GM23338 (cell line): Measurements from ENCODE around the gene SEC22A. TPM values are rescaled to one million over a fixed set of nuclear protein-coding genes. Genes with fewer than 3 reads are reported as not detected.

Experiments
- ATAC-seq: fragments of 200-7000 bp; cut with Tn5 transposase; 3 replicates; pipeline ENCODE4 v1.9.1; 2020
- DNase-seq: peaks from one replicate; pipeline ENCODE4 v3.0.0-alpha.2; 2015; ENCODE audit warnings: low spot score
- H2AFZ ChIP-seq: fragments of 200-600 bp; sonication (generic); 2 replicates; pipeline ENCODE4 v1.8.0; 2016; ENCODE audit warnings: antibody characterized with exemption, mild to moderate bottlenecking, moderate library complexity
- H3F3A ChIP-seq: fragments of 200-600 bp; sonication (generic); replicated peaks from 2 replicates; pipeline ENCODE4 v1.8.0; 2017; ENCODE audit warnings: antibody characterized with exemption, mixed run types, low read depth
- H3K27ac ChIP-seq: fragments of 200-600 bp; sonication (generic); 2 replicates; pipeline ENCODE4 v1.6.1; 2016; ENCODE audit warnings: low read depth
- H3K27me3 ChIP-seq: fragments of 200-600 bp; sonication (generic); 2 replicates; pipeline ENCODE4 v1.8.0; 2016; ENCODE audit warnings: mild to moderate bottlenecking, mixed run types, moderate library complexity; ENCODE audit not compliant: insufficient read depth
- H3K36me3 ChIP-seq: fragments of 200-600 bp; sonication (generic); 2 replicates; pipeline ENCODE4 v1.8.0; 2016; ENCODE audit warnings: mild to moderate bottlenecking; ENCODE audit not compliant: insufficient read depth
- H3K4me1 ChIP-seq: fragments of 200-600 bp; sonication (generic); 2 replicates; pipeline ENCODE4 v1.8.0; 2016; ENCODE audit warnings: mild to moderate bottlenecking, moderate library complexity; ENCODE audit not compliant: insufficient read depth
- H3K4me2 ChIP-seq: fragments of 200-600 bp; sonication (generic); 2 replicates; pipeline ENCODE4 v1.7.1; 2017; ENCODE audit warnings: mixed run types
- H3K4me3 ChIP-seq: fragments of 200-600 bp; sonication (generic); 2 replicates; pipeline ENCODE4 v1.6.1; 2016; ENCODE audit warnings: mixed run types
- H3K79me2 ChIP-seq: fragments of 200-600 bp; sonication (generic); replicated peaks from 2 replicates; pipeline ENCODE4 v1.8.0; 2017; ENCODE audit warnings: mild to moderate bottlenecking; ENCODE audit not compliant: insufficient read depth
- H3K9me2 ChIP-seq: fragments of 200-600 bp; sonication (generic); 2 replicates; pipeline ENCODE4 v1.8.0; 2017; ENCODE audit not compliant: insufficient read depth
- H4K20me1 ChIP-seq: fragments of 200-600 bp; sonication (generic); replicated peaks from 2 replicates; pipeline ENCODE4 v1.8.0; 2017; ENCODE audit warnings: mild to moderate bottlenecking; ENCODE audit not compliant: insufficient read depth
- H3K27ac Mint-ChIP-seq: 2 replicates; pipeline ENCODE4 v1.8.0; 2020; ENCODE audit warnings: inconsistent platforms, mild to moderate bottlenecking, moderate library complexity, mixed read lengths
- H3K27me3 Mint-ChIP-seq: 3 replicates; pipeline ENCODE4 v1.8.0; 2022; ENCODE audit warnings: low read depth, mild to moderate bottlenecking, moderate library complexity, mixed read lengths, inconsistent platforms; ENCODE audit not compliant: insufficient read depth, poor library complexity
- H3K36me3 Mint-ChIP-seq: 3 replicates; pipeline ENCODE4 v1.8.0; 2021; ENCODE audit warnings: low read depth, mild to moderate bottlenecking, inconsistent platforms, moderate library complexity, mixed read lengths
- H3K4me1 Mint-ChIP-seq: 3 replicates; pipeline ENCODE4 v1.8.0; 2020; ENCODE audit warnings: mild to moderate bottlenecking, inconsistent platforms, mixed read lengths
- H3K4me3 Mint-ChIP-seq: 3 replicates; pipeline ENCODE4 v1.8.0; 2021; ENCODE audit warnings: moderate library complexity, mild to moderate bottlenecking, inconsistent platforms, mixed read lengths
- H3K9me3 Mint-ChIP-seq: 3 replicates; pipeline ENCODE4 v1.8.0; 2020; ENCODE audit warnings: moderate library complexity, mild to moderate bottlenecking, inconsistent platforms, mixed read lengths
- EZH2phosphoT487 ChIP-seq: fragments of 200-600 bp; sonication (generic); IDR thresholded peaks from one replicate; pipeline ENCODE4 v1.8.1; 2018; ENCODE audit warnings: antibody characterized with exemption; ENCODE audit not compliant: unreplicated experiment
- JUNB ChIP-seq: IDR thresholded peaks from one replicate; pipeline ENCODE4 v1.6.1; 2016; ENCODE audit warnings: antibody characterized with exemption; ENCODE audit not compliant: unreplicated experiment
- NANOG ChIP-seq: IDR thresholded peaks from 2 replicates; pipeline ENCODE4 v1.6.1; 2016; ENCODE audit warnings: antibody characterized with exemption, borderline replicate concordance
- POLR2AphosphoS5 ChIP-seq: IDR thresholded peaks from 2 replicates; pipeline ENCODE4 v1.6.1; 2016; ENCODE audit warnings: antibody characterized with exemption, low read depth
- STAT1 ChIP-seq: IDR thresholded peaks from one replicate; pipeline ENCODE4 v1.6.1; 2016; ENCODE audit warnings: antibody characterized with exemption; ENCODE audit not compliant: unreplicated experiment
- ZNF114 ChIP-seq: fragments of 250-450 bp; sonication (Bioruptor Pico); IDR thresholded peaks from 2 replicates; pipeline ENCODE4 v1.5.0; 2020; ENCODE audit warnings: mild to moderate bottlenecking, moderate library complexity
- ZNF331 ChIP-seq: fragments of 250-450 bp; sonication (Bioruptor Pico); IDR thresholded peaks from 2 replicates; pipeline ENCODE4 v1.5.0; 2020; ENCODE audit warnings: low read depth, mild to moderate bottlenecking, moderate library complexity
- ZNF462 ChIP-seq: fragments of 250-450 bp; sonication (Bioruptor Pico); IDR thresholded peaks from 2 replicates; pipeline ENCODE4 v1.5.0; 2020; ENCODE audit warnings: mild to moderate bottlenecking, moderate library complexity
- polyA plus RNA-seq: library from polyadenylated mRNA; unstranded; fragments of >200 nt; fragmentation: Nextera tagmentation; extraction: Ambion mirVana; gene quantifications from 2 replicates; pipeline ENCODE4 v1.2.1, GENCODE V29; 2016
- total RNA-seq: library from RNA; depleted of rRNA; stranded (reverse); fragments of >200 nt; shearing (Covaris generic); gene quantifications from 2 replicates; pipeline ENCODE4 v1.2.3, GENCODE V29; 2014
- TF ChIP-seq, protein P1 (sequence below): IDR thresholded peaks from 2 replicates; pipeline ENCODE4 v1.6.1; 2016; ENCODE audit warnings: antibody characterized with exemption
- TF ChIP-seq, protein P2 (sequence below), 2 experiments: fragments of 200-600 bp in 1 of 2; sonication (generic) in 1 of 2; conservative IDR thresholded peaks; 2 replicates each; pipeline versions ENCODE4 v1.5.1 to v1.6.1; 2016 to 2017; ENCODE audit warnings: antibody characterized with exemption in 2 of 2, low read depth in 2 of 2, mild to moderate bottlenecking in 2 of 2, moderate library complexity in 1 of 2

The SEC22A gene
- total and polyA plus RNA-seq, 2 experiments from 2014 or later = 11.2 to 24.1 TPM

DNA sequence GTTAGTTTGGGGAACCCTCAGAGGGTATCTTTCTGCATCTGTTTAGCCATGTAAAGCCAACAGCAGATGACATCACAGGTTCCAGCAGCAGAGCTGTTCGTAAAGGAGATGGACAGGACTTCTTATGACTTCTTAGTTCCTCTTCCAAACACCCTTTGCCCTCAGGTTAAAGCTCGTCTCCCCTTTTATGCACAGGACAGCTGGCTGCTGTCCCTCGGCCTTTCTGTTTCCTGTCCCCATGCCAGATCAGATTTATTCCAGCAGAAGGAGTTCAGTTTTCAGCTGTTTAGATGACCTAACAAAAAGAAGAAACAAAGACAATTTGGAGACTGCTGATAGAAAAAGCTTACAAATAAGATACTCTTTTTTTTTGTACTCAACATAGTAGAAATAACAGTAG lies 45.1 kb downstream of the SEC22A start:
- no peaks in the 10 kb centered on the region for H3K36me3 ChIP-seq
- no peak overlapping the region for H3K27ac Mint-ChIP-seq
- TF ChIP-seq JUNB (no peak), NANOG (no peak), POLR2AphosphoS5 (no peak), ZNF114 (no peak), EZH2phosphoT487 (no peak), STAT1 (no peak)
- TF ChIP-seq, protein P1, sequence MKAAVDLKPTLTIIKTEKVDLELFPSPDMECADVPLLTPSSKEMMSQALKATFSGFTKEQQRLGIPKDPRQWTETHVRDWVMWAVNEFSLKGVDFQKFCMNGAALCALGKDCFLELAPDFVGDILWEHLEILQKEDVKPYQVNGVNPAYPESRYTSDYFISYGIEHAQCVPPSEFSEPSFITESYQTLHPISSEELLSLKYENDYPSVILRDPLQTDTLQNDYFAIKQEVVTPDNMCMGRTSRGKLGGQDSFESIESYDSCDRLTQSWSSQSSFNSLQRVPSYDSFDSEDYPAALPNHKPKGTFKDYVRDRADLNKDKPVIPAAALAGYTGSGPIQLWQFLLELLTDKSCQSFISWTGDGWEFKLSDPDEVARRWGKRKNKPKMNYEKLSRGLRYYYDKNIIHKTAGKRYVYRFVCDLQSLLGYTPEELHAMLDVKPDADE = no peak
- TF ChIP-seq, protein P2, sequence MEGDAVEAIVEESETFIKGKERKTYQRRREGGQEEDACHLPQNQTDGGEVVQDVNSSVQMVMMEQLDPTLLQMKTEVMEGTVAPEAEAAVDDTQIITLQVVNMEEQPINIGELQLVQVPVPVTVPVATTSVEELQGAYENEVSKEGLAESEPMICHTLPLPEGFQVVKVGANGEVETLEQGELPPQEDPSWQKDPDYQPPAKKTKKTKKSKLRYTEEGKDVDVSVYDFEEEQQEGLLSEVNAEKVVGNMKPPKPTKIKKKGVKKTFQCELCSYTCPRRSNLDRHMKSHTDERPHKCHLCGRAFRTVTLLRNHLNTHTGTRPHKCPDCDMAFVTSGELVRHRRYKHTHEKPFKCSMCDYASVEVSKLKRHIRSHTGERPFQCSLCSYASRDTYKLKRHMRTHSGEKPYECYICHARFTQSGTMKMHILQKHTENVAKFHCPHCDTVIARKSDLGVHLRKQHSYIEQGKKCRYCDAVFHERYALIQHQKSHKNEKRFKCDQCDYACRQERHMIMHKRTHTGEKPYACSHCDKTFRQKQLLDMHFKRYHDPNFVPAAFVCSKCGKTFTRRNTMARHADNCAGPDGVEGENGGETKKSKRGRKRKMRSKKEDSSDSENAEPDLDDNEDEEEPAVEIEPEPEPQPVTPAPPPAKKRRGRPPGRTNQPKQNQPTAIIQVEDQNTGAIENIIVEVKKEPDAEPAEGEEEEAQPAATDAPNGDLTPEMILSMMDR (conservative IDR thresholded peaks at IDR 0.05; ENCODE audit: low read depth in 2 of 2) = no peak

GRCh38 chr3:123256256-123256655 lies 54.5 kb downstream of the SEC22A start:
- DNase-seq (no peak), ATAC-seq (no peak)
- H3K27ac Mint-ChIP-seq = no peak overlapping the region
- H2AFZ ChIP-seq = no peak overlapping the region
- no peak overlapping the region for H3K4me3 Mint-ChIP-seq
- no peaks in the 10 kb centered on the region for H3K9me3 Mint-ChIP-seq
- no peaks in the 10 kb centered on the region for H3F3A ChIP-seq
- peaks cover 14% of the 10 kb centered on the region; the same call in 1 of the 2 replicates for H3K4me1 ChIP-seq
- no peaks in the 10 kb centered on the region for H3K36me3 ChIP-seq
- peaks cover 17% of the 10 kb centered on the region for H3K4me1 Mint-ChIP-seq
- H3K27me3 ChIP-seq = no peaks in the 10 kb centered on the region
- H3K9me2 ChIP-seq = no peaks in the 10 kb centered on the region
- H3K4me2 ChIP-seq = no peak overlapping the region
- no peaks in the 10 kb centered on the region for H3K27me3 Mint-ChIP-seq
- H3K27ac ChIP-seq = no peak overlapping the region
- H3K4me3 ChIP-seq = no peak overlapping the region
- no peaks in the 10 kb centered on the region for H4K20me1 ChIP-seq
- no peaks in the 10 kb centered on the region for H3K36me3 Mint-ChIP-seq
- H3K79me2 ChIP-seq = no peaks in the 10 kb centered on the region
- TF ChIP-seq ZNF462 (CRISPR knock-in tag) (no peak), ZNF331 (CRISPR knock-in tag) (no peak), EZH2phosphoT487 (no peak), STAT1 (no peak), NANOG (no peak), POLR2AphosphoS5 (no peak), JUNB (no peak), ZNF114 (no peak)
- TF ChIP-seq, protein P1 = no peak

More for the DNA sequence above, 45.1 kb downstream of the SEC22A start:
- DNase-seq (no peak), ATAC-seq (no peak)
- no peak overlapping the region for H2AFZ ChIP-seq
- no peak overlapping the region for H3K4me3 ChIP-seq
- Mint-ChIP-seq H3K9me3 (no peaks in the 10 kb centered on the region), H3K4me1 (peaks cover 7% of the 10 kb centered on the region), H3K36me3 (no peaks in the 10 kb centered on the region), H3K27me3 (no peaks in the 10 kb centered on the region), H3K4me3 (no peak overlapping the region)
- H3K9me2 ChIP-seq = no peaks in the 10 kb centered on the region
- no peaks in the 10 kb centered on the region for H3K27me3 ChIP-seq
- no peaks in the 10 kb centered on the region for H3K79me2 ChIP-seq
- no peak overlapping the region for H3K27ac ChIP-seq
- H3F3A ChIP-seq = no peaks in the 10 kb centered on the region
- no peaks in the 10 kb centered on the region for H4K20me1 ChIP-seq
- H3K4me1 ChIP-seq = 0 out of 2 replicates have a peak, but pooled peaks cover 3% of the 10 kb centered on the region
- no peak overlapping the region for H3K4me2 ChIP-seq
